ENCODE measurements around the gene LRGUK.

GRCh38 chr7:134175334-134176036, 48.3 kb downstream of the LRGUK start:
- no peak for TF ChIP-seq CTCF (conservative IDR thresholded peaks at IDR 0.05; ENCODE audit: low read depth, low read length)
- no peak for TF ChIP-seq RFX5 (IDR thresholded peaks at IDR 0.05; ENCODE audit: low read depth, low read length)
- TF ChIP-seq MXI1 (IDR thresholded peaks at IDR 0.05; ENCODE audit: borderline replicate concordance, low read depth, low read length), result no peak
- TF ChIP-seq CEBPB (IDR thresholded peaks at IDR 0.05; ENCODE audit: low read depth, low read length), result no peak
- TF ChIP-seq POLR2A (IDR thresholded peaks at IDR 0.05; ENCODE audit: low read depth, low read length), result no peak
- no peak for TF ChIP-seq RCOR1 (IDR thresholded peaks at IDR 0.05; ENCODE audit: insufficient replicate concordance, low read length)
- no peak for TF ChIP-seq FOS (IDR thresholded peaks at IDR 0.05; ENCODE audit: low read depth, low read length)
